ENCODE measurements around the gene MRPL43. TPM values are rescaled to one million over a fixed set of nuclear protein-coding genes. Genes with fewer than 3 reads are reported as not detected.
"Not testable (repeated sequence)": the region's sequence is repeated elsewhere in the genome, so short reads cannot be mapped to it uniquely, and the experiment has no call there.

The MRPL43 gene
- polyA plus RNA-seq = 83.3 TPM
- long read RNA-seq, donor 1, transcript MRPL43-203 (3 exons, 1,010 nt) = major isoform, 14 of 43 reads
- long read RNA-seq, donor 1, partial matches to known transcripts = 14 of 43 reads
- long read RNA-seq, donor 1, other reads (novel, unspliced or antisense) = 8 of 43 reads
- long read RNA-seq, donor 2, transcript MRPL43-203 (3 exons, 1,010 nt) = major isoform, 36 of 63 reads
- long read RNA-seq, donor 2, partial matches to known transcripts = 16 of 63 reads
- long read RNA-seq, donor 2, other reads (novel, unspliced or antisense) = 5 of 63 reads
- long read RNA-seq, donor 3 = 0 reads
- long read RNA-seq, donor 4, partial matches to known transcripts = 0 of 6 reads
- long read RNA-seq, donor 4, other reads (novel, unspliced or antisense) = 0 of 6 reads
- long read RNA-seq, donor 5, transcript MRPL43-203 (3 exons, 1,010 nt) = major isoform, 15 of 34 reads
- long read RNA-seq, donor 5, partial matches to known transcripts = 0 of 34 reads
- long read RNA-seq, donor 5, other reads (novel, unspliced or antisense) = 9 of 34 reads
- long read RNA-seq, donor 6, transcript MRPL43-203 (3 exons, 1,010 nt) = major isoform, 23 of 51 reads
- long read RNA-seq, donor 6, transcript MRPL43-201 (5 exons, 747 nt) = minor isoform, 7 of 51 reads
- long read RNA-seq, donor 6, partial matches to known transcripts = 0 of 51 reads
- long read RNA-seq, donor 6, other reads (novel, unspliced or antisense) = 5 of 51 reads
- long read RNA-seq, donor 7, transcript MRPL43-203 (3 exons, 1,010 nt) = major isoform, 14 of 36 reads
- long read RNA-seq, donor 7, transcript MRPL43-201 (5 exons, 747 nt) = minor isoform, 6 of 36 reads
- long read RNA-seq, donor 7, partial matches to known transcripts = 11 of 36 reads
- long read RNA-seq, donor 7, other reads (novel, unspliced or antisense) = 0 of 36 reads
- long read RNA-seq, donor 8, transcript MRPL43-212 (2 exons, 810 nt) = minor isoform, 8 of 73 reads
- long read RNA-seq, donor 8, transcript MRPL43-204 (6 exons, 894 nt) = minor isoform, 5 of 73 reads
- long read RNA-seq, donor 8, transcript MRPL43-203 (3 exons, 1,010 nt) = major isoform, 40 of 73 reads
- long read RNA-seq, donor 8, transcript MRPL43-201 (5 exons, 747 nt) = minor isoform, 6 of 73 reads
- long read RNA-seq, donor 8, partial matches to known transcripts = 0 of 73 reads
- long read RNA-seq, donor 8, other reads (novel, unspliced or antisense) = 0 of 73 reads
- long read RNA-seq, donor 9, transcript MRPL43-203 (3 exons, 1,010 nt) = major isoform, 32 of 91 reads
- long read RNA-seq, donor 9, transcript MRPL43-212 (2 exons, 810 nt) = minor isoform, 8 of 91 reads
- long read RNA-seq, donor 9, transcript MRPL43-201 (5 exons, 747 nt) = minor isoform, 5 of 91 reads
- long read RNA-seq, donor 9, transcript MRPL43-205 (4 exons, 798 nt) = minor isoform, 6 of 91 reads
- long read RNA-seq, donor 9, partial matches to known transcripts = 29 of 91 reads
- long read RNA-seq, donor 9, other reads (novel, unspliced or antisense) = 6 of 91 reads
- long read RNA-seq, donor 10, transcript MRPL43-203 (3 exons, 1,010 nt) = major isoform, 39 of 63 reads
- long read RNA-seq, donor 10, transcript MRPL43-213 (2 exons, 897 nt) = minor isoform, 6 of 63 reads
- long read RNA-seq, donor 10, partial matches to known transcripts = 6 of 63 reads
- long read RNA-seq, donor 10, other reads (novel, unspliced or antisense) = 5 of 63 reads
- long read RNA-seq, donor 11, transcript MRPL43-203 (3 exons, 1,010 nt) = major isoform, 36 of 64 reads
- long read RNA-seq, donor 11, transcript MRPL43-206 (4 exons, 866 nt) = minor isoform, 5 of 64 reads
- long read RNA-seq, donor 11, partial matches to known transcripts = 14 of 64 reads
- long read RNA-seq, donor 11, other reads (novel, unspliced or antisense) = 6 of 64 reads

DNA sequence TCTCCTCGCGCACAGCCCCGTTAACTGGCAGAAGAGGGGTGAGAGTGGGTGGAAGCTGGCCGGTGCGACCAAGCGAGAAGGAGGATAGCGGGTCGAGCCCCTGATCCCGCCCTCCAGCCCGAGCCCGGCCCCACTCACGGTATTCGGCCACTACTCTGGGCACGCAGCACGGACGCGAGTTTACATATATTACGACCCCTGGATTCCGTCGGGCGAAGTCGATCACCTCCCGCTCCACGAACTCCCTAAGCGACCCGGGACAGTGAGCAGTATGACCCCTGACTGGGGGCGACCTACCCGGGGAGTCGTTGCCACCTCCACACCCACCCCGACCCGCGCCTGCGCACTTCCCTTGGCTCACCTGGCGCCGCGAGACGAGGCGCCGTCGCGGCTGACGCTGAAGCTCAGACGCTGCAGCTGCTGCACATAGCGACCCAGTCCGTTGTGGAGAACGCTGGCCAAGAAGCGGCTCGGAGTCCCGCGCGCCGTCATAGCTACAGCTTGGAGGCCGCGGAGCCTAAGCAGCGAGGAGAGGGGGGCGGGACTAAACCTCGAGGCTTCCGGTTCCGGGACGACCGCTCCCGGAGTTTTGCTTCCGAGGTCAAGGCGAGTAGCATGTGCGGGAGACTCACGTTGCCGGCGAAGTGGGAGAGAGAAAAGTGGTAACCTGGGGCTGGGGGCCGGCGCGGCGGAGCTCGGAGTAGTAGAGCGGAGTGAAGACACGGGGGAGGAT, at the start of gene MRPL43, which contains the start of gene TWNK:
Gene MRPL43 (minus strand): TSS at position 546 of the 733 bp plus-strand sequence. CDS start 54 bp downstream, at position 492.
Gene TWNK (plus strand): TSS at position 592 of the 733 bp plus-strand sequence. CDS start 668 bp downstream, outside the sequence.
- Histone ChIP-seq H3K9me3 (ENCODE audit: control insufficient read depth, low read depth, low read length) (no peaks in the 10 kb centered on the region), H3K4me3 (ENCODE audit: low read length) (peak within 1 kb of the TSS; percentile 97), H3K27ac (ENCODE audit: low read length) (peak within 1 kb of the TSS; percentile 81), H3K36me3 (ENCODE audit: control insufficient read depth, insufficient read depth, low read length) (peaks cover 62% of the 10 kb centered on the region), H3K4me1 (ENCODE audit: control insufficient read depth, insufficient read depth, low read length) (peaks cover 26% of the 10 kb centered on the region), H3K27me3 (ENCODE audit: control insufficient read depth, insufficient read depth, low read length) (no peaks in the 10 kb centered on the region)
- whole genome bisulfite sequencing (ENCODE audit: insufficient coverage, low lambda C conversion rate) = no CpG with 5 or more reads among the region's 75 CpGs
- peak; percentile 70 to 86 for DNase-seq

DNA sequence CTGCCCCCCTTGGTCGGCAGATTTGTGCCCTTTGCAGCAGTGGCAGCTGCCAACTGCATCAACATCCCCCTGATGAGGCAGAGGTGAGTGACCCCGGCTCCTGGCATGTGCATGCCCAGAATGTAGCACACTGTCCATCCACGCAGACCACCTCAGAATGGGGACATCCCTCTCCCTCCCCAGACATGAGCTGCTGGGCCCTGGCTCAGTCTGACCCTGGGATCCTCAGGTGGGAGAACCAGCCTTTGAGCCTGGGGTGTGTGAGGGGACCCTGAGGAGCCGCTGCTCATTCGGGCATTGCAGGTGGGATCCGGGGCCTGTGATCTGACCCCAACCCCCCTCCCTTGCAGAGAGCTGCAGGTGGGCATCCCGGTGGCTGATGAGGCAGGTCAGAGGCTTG, 49.4 kb upstream of the MRPL43 start:
- WGBS (ENCODE audit: insufficient coverage, low lambda C conversion rate) = no CpG with 5 or more reads among the region's 7 CpGs
- Histone ChIP-seq H3K27ac (ENCODE audit: low read length) (no peak overlapping the region), H3K36me3 (ENCODE audit: control insufficient read depth, insufficient read depth, low read length) (peaks cover 59% of the 10 kb centered on the region), H3K4me1 (ENCODE audit: control insufficient read depth, insufficient read depth, low read length) (peaks cover 46% of the 10 kb centered on the region), H3K27me3 (ENCODE audit: control insufficient read depth, insufficient read depth, low read length) (no peaks in the 10 kb centered on the region), H3K4me3 (ENCODE audit: low read length) (no peak overlapping the region), H3K9me3 (ENCODE audit: control insufficient read depth, low read depth, low read length) (no peaks in the 10 kb centered on the region)
- no peak for DNase-seq

DNA sequence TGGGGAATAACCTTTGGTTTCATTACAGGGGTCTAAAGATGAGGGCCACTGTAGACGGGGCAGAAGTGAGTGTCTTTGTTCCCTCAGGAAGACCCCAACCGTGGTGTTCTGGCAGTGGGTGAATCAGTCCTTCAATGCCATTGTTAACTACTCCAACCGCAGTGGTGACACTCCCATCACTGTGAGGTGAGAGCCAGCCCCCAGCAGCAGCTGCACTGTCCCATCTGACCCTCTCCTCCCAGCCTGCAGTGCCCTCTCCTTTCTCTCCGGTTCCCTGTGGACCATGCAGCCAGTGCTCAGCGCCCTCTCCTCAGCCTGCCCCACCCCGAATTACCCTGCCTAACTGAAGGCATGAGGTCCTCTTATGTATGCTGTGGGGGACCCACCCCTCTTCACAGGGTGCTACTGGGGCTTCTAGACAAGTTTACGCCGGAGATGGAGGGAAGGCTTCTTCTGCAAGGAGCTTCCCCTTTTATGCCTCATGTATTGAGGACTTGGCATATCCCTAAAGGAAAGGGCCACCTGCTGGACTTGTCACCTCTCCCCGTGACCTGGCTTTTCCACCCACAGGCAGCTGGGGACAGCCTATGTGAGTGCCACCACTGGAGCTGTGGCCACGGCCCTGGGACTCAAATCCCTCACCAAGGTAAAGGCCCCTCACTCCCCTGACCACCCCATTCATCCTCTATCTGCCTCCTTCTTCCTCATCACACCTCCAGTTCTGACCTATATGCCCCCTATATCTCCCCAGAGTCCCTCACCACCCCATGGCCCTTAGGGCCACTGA, 48.8 kb upstream of the MRPL43 start:
- DNase-seq = peak in 1 of 2 donors; percentile 3
- H3K27ac ChIP-seq (ENCODE audit: low read length) = peak overlapping the region; percentile 99
- no peaks in the 10 kb centered on the region for H3K9me3 ChIP-seq (ENCODE audit: control insufficient read depth, low read depth, low read length)
- H3K36me3 ChIP-seq (ENCODE audit: control insufficient read depth, insufficient read depth, low read length) = peaks cover 57% of the 10 kb centered on the region
- peaks cover 42% of the 10 kb centered on the region for H3K4me1 ChIP-seq (ENCODE audit: control insufficient read depth, insufficient read depth, low read length)
- H3K4me3 ChIP-seq (ENCODE audit: low read length) = no peak overlapping the region
- WGBS (ENCODE audit: insufficient coverage, low lambda C conversion rate) = no CpG with 5 or more reads among the region's 10 CpGs
- no peaks in the 10 kb centered on the region for H3K27me3 ChIP-seq (ENCODE audit: control insufficient read depth, insufficient read depth, low read length)

DNA sequence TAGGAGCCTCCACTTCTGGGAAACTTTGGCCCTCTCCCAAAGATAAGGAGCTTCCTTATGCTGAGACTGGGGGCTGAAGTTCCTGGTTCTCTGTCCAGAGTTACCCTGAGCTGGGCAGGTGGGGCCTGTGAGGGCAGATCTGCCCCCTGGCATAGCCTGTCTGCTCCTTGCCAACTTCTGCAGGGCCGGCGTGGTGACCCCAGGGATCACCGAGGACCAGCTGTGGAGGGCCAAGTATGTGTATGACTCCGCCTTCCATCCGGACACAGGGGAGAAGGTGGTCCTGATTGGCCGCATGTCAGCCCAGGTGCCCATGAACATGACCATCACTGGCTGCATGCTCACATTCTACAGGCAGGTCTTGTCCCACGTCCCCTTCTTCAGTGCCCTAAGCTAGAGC, 48.0 kb upstream of the MRPL43 start:
- H3K9me3 ChIP-seq (ENCODE audit: control insufficient read depth, low read depth, low read length) = no peaks in the 10 kb centered on the region
- peak overlapping the region; percentile 99 for H3K27ac ChIP-seq (ENCODE audit: low read length)
- no peaks in the 10 kb centered on the region for H3K27me3 ChIP-seq (ENCODE audit: control insufficient read depth, insufficient read depth, low read length)
- H3K4me3 ChIP-seq (ENCODE audit: low read length) = peak overlapping the region; percentile 16
- peaks cover 40% of the 10 kb centered on the region for H3K4me1 ChIP-seq (ENCODE audit: control insufficient read depth, insufficient read depth, low read length)
- H3K36me3 ChIP-seq (ENCODE audit: control insufficient read depth, insufficient read depth, low read length) = peaks cover 56% of the 10 kb centered on the region
- no peak for DNase-seq
- WGBS (ENCODE audit: insufficient coverage, low lambda C conversion rate) = no CpG with 5 or more reads among the region's 7 CpGs

DNA sequence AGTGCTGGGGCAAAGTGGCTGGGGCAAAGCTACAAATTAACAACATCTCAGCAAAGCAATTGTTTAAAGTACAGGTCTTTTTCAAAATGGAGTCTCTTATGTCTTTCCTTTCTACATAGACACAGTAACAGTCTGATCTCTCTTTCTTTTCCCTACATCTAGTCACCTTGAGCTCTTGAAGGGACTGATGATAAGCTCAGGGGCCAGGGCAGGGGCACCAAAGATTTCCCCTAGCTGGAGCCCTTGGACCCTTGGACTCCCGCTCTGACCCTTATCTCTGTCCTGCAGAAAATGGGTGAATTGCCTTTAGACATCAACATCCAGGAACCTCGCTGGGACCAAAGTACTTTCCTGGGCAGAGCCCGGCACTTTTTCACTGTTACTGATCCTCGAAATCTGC, 47.1 kb upstream of the MRPL43 start:
- peak; percentile 92 to 96 for DNase-seq
- H3K9me3 ChIP-seq (ENCODE audit: control insufficient read depth, low read depth, low read length); H3K4me3 ChIP-seq (ENCODE audit: low read length); H3K27me3 ChIP-seq (ENCODE audit: control insufficient read depth, insufficient read depth, low read length): not testable (repeated sequence)
- Histone ChIP-seq H3K27ac (ENCODE audit: low read length) (peak overlapping the region; percentile 99), H3K4me1 (ENCODE audit: control insufficient read depth, insufficient read depth, low read length) (peaks cover 49% of the 10 kb centered on the region), H3K36me3 (ENCODE audit: control insufficient read depth, insufficient read depth, low read length) (peaks cover 47% of the 10 kb centered on the region)
- WGBS (ENCODE audit: insufficient coverage, low lambda C conversion rate) = no CpG with 5 or more reads among the region's 4 CpGs

DNA sequence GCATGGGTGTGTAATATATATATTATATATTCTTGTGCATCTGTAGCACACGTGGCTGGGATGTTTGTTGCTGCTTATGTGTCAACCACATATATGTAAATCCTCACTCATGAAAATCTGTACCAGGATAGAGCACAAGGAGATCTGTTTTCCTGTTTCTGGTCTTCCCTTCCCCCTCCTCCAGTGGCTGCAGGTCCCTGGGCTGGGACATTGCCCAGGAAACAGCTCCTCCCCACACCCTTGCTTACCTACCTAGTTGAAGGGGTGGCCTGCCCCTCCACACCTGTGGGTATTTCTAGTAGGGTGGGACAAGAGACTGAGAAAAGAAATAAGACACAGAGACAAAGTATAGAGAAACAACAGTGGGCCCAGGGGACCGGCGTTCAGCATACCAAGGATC, 46.0 kb upstream of the MRPL43 start:
- Histone ChIP-seq H3K4me1 (ENCODE audit: control insufficient read depth, insufficient read depth, low read length) (peaks cover 58% of the 10 kb centered on the region), H3K9me3 (ENCODE audit: control insufficient read depth, low read depth, low read length) (no peaks in the 10 kb centered on the region), H3K27me3 (ENCODE audit: control insufficient read depth, insufficient read depth, low read length) (peaks cover 3% of the 10 kb centered on the region), H3K27ac (ENCODE audit: low read length) (peak overlapping the region; percentile 99), H3K4me3 (ENCODE audit: low read length) (peak overlapping the region; percentile 86), H3K36me3 (ENCODE audit: control insufficient read depth, insufficient read depth, low read length) (peaks cover 36% of the 10 kb centered on the region)
- peak in 1 of 2 donors; percentile 68 for DNase-seq
- no CpG with 5 or more reads among the region's 3 CpGs for WGBS (ENCODE audit: insufficient coverage, low lambda C conversion rate)

DNA sequence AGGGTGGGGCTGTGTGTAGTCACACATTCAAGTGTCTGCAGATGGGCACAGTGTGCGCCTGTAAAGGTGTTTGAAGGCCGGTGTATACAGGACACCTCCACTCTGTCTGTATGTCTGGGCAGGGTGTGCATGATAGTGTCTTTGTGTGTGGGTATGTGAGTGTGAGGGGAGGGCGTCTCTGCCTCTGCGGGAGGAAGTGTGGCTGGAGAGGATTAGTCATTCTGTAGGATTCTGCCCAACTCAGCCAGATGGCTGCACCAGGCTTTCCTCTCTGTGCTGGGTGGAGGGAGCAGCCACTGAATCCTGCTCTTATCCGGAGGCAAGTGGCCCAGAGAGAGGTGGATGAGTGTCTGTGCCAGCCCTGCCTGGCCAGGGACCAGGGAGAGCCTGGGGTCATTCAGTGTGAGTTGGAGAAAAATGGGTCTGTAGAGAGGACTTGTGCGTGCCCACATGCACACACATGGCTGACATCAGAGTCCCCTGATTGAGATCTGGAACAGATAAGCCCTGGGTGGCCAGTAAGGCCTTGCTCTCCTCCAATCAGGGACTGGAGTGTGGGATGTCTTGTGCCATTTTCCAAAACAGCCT, 45.4 kb upstream of the MRPL43 start:
- DNase-seq = no peak
- peaks cover 61% of the 10 kb centered on the region for H3K4me1 ChIP-seq (ENCODE audit: control insufficient read depth, insufficient read depth, low read length)
- peak overlapping the region; percentile 99 for H3K27ac ChIP-seq (ENCODE audit: low read length)
- no CpG with 5 or more reads among the region's 6 CpGs for WGBS (ENCODE audit: insufficient coverage, low lambda C conversion rate)
- H3K36me3 ChIP-seq (ENCODE audit: control insufficient read depth, insufficient read depth, low read length) = peaks cover 30% of the 10 kb centered on the region
- H3K9me3 ChIP-seq (ENCODE audit: control insufficient read depth, low read depth, low read length) = no peaks in the 10 kb centered on the region
- H3K4me3 ChIP-seq (ENCODE audit: low read length) = peak overlapping the region; percentile 86
- peaks cover 3% of the 10 kb centered on the region for H3K27me3 ChIP-seq (ENCODE audit: control insufficient read depth, insufficient read depth, low read length)

Data from large intestine (tissue), 12 donors.